Stimulated activated CD4-positive, alpha-beta T cell treated with anti-CD3 and anti-CD28 coated beads, Interleukin-1b, Interleukin-23, amount 100 ng/mL, for 24 hours (primary cell): ENCODE results near the gene HOXC13.

Experiments used
- DNase-seq, 4 experiments: peaks; one replicate each; pipeline ENCODE4 v3.0.0-alpha.2; 2020; ENCODE audit warnings: low read depth in 4 of 4, low spot score in 1 of 4

The HOXC13 gene

GRCh38 chr12:53994264-53995001 is 55.8 kb downstream of the HOXC13 start:
- no peak for DNase-seq

GRCh38 chr12:53995002-53995377 is 56.4 kb downstream of the HOXC13 start:
- no peak for DNase-seq

DNA sequence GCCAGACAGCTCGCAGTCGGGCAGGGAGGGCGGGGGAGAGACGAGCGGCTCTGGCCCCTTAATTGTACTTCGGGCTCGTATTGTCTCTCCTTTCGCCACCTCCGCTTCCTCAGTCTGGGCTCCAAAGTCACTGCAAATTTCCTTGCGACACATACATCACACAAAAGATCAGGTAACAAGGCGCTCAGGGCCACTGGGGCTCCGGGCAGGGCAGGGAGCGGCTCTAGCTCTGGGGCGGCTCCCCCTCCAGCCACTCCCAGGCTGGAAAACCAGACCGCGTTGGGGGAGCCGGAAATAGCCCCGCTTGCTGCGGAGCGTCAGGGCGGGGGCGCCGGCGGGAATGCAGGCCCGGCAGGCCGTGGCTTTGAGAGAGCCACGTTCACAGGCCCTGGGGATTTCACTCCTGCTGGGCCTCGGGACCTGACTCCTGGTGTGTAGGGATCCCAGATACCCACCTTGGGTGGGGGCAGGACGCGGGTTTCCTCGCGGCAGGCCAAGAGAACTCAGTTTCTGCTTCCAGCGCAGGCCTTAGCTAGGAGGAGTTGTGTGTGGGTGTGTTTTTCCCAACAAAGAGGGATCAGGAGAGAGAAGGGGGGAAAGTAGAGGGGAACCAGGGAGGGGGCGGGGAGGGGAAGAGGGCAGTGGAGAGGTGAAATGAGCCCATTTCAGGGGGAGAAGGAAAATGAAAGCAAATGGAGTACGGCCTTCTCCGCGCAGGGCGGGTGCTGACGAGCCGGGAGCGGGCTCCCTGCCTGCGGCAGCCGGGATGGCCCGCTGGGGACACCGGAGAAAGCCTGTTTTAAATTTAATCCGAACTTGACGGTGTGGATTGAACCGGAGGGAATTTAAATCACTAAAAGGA is 57.0 kb downstream of the HOXC13 start:
- DNase-seq = no peak
